ENCODE results near the gene OTOG. TPM values are rescaled to one million over a fixed set of nuclear protein-coding genes. Genes with fewer than 3 reads are reported as not detected.

The OTOG gene
- total RNA-seq, 1 experiment from 2014 or later = not detected

DNA sequence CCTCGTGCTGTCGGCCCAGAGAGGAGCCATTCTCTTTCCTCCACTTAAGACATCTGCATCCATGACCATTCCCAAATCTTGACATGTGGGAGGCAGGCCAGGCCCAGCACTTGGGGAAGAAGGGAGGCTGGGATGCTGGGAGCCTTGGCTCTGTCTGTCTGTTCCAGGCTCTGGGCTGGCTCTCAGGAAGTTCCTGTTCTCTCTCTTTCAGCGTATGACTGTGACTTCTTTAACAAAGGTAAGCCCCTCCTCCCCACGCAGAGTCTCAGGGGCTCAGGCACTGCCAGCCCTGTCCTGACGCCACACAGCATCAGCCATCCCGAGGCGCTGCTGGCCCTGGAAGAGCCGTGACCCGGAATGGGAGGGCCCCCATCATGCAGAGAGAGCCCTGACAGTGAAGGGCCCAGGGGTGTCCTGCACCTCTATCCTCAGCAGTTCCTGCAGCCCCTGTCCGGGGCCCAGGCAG lies 52.4 kb downstream of the OTOG start:
- DNase-seq = no peak
- Histone ChIP-seq H3K4me2 (ENCODE audit: low read length) (no peak overlapping the region), H3K27ac (ENCODE audit: low read length) (no peak overlapping the region), H3K9me3 (ENCODE audit: low read length) (no peaks in the 10 kb centered on the region), H3K4me1 (ENCODE audit: insufficient read depth, low read length) (no peaks in the 10 kb centered on the region), H3K79me2 (ENCODE audit: low read length) (no peaks in the 10 kb centered on the region), H4K20me1 (ENCODE audit: low read length) (no peaks in the 10 kb centered on the region), H3K27me3 (ENCODE audit: low read length) (peaks cover 8% of the 10 kb centered on the region; the same call in 1 of the 2 replicates), H3K4me3 (ENCODE audit: low read length) (no peak overlapping the region), H3F3A (ENCODE audit: low read length, unreplicated experiment) (no peaks in the 10 kb centered on the region), H3K9ac (ENCODE audit: low read length) (no peak overlapping the region), H2AFZ (ENCODE audit: low read length) (no peak overlapping the region), H3K9me2 (replicated peaks; ENCODE audit: low read length) (no peaks in the 10 kb centered on the region), H3K36me3 (ENCODE audit: low read depth, low read length) (no peaks in the 10 kb centered on the region)
- no TSS peak for BruUV-seq (replicated peaks)
- ChIA-PET POLR2A (ENCODE audit: unreplicated experiment) (no interaction called here), CTCF (interaction anchor here (0.6 to 1.5 kb wide), 5 partner anchors 59 to 394 kb away, joined by 3 to 23 read pairs (median 3); no protein-coding TSS in a partner anchor)
- TF ChIP-seq EZH2 (IDR thresholded peaks at IDR 0.05; ENCODE audit: low read length, unreplicated experiment) (no peak), EZH2phosphoT487 (IDR thresholded peaks at IDR 0.05; ENCODE audit: borderline replicate concordance, low read length) (no peak)
- TF ChIP-seq, protein P1, sequence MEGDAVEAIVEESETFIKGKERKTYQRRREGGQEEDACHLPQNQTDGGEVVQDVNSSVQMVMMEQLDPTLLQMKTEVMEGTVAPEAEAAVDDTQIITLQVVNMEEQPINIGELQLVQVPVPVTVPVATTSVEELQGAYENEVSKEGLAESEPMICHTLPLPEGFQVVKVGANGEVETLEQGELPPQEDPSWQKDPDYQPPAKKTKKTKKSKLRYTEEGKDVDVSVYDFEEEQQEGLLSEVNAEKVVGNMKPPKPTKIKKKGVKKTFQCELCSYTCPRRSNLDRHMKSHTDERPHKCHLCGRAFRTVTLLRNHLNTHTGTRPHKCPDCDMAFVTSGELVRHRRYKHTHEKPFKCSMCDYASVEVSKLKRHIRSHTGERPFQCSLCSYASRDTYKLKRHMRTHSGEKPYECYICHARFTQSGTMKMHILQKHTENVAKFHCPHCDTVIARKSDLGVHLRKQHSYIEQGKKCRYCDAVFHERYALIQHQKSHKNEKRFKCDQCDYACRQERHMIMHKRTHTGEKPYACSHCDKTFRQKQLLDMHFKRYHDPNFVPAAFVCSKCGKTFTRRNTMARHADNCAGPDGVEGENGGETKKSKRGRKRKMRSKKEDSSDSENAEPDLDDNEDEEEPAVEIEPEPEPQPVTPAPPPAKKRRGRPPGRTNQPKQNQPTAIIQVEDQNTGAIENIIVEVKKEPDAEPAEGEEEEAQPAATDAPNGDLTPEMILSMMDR (conservative IDR thresholded peaks at IDR 0.05; ENCODE audit: low read depth, low read length) = no peak
- intact Hi-C loops (cut with micrococcal nuclease) = loop anchor here (1.0 to 5.0 kb wide), 3 partner anchors 123 to 378 kb away; no protein-coding TSS in a partner anchor
- ATAC-seq = no peak

DNA sequence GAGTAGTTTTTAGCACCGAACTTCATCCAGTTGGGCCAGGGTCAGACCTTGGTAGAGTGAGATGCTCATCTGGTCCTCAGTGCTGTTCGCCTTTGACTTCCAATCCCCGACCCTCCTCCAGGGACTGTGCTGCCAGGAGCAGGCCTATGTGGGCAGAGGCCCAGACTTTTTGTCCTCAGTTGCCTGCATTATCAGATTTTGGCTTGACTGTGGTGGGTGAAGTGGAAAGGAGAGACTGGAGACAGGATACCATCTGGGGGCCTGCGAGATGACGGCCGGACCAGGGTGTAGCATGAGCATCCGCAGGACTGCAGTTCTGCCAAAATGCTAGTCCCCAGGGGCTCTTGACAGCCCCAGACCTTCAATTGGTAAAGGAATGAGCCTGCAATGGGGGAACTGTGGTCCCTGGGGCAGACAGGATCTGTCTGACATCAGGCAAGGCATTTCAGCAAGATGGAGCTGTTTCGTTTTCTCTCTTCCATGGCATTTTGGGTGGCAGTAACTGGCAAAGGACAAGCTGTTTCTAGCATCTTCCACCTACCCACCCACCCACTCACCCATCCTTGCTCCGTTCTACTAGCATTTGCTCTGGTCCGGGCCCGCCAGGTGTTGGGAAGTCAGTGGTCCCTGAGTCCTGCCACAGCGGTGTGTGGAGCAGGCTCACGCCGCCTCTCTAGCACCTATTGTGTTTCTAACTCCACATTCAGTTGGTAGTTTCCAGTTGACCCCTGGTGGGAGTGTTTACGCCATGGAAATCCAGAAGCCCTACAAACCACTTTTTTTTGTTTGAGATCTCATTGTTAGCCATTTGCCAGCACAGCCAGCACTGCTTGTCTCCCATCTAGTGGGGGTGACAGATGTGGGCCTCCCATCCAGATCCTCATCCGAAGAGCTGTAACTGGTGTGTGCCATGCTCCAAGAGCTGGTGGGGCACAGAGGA lies 53.5 kb downstream of the OTOG start:
- Histone ChIP-seq H3K4me3 (ENCODE audit: low read length) (no peak overlapping the region), H3K79me2 (ENCODE audit: low read length) (no peaks in the 10 kb centered on the region), H3K9me2 (replicated peaks; ENCODE audit: low read length) (no peaks in the 10 kb centered on the region), H3K9me3 (ENCODE audit: low read length) (no peaks in the 10 kb centered on the region), H3K36me3 (ENCODE audit: low read depth, low read length) (no peaks in the 10 kb centered on the region), H2AFZ (ENCODE audit: low read length) (no peak overlapping the region), H3K27ac (ENCODE audit: low read length) (no peak overlapping the region), H3K9ac (ENCODE audit: low read length) (no peak overlapping the region), H3K27me3 (ENCODE audit: low read length) (no peaks in the 10 kb centered on the region; the same call in 1 of the 2 replicates), H4K20me1 (ENCODE audit: low read length) (no peaks in the 10 kb centered on the region), H3F3A (ENCODE audit: low read length, unreplicated experiment) (no peaks in the 10 kb centered on the region), H3K4me1 (ENCODE audit: insufficient read depth, low read length) (no peaks in the 10 kb centered on the region), H3K4me2 (ENCODE audit: low read length) (no peak overlapping the region)
- DNase-seq (no peak), ATAC-seq (no peak)
- no TSS peak for BruUV-seq (replicated peaks)
- ChIA-PET CTCF (no interaction called here), POLR2A (ENCODE audit: unreplicated experiment) (no interaction called here)
- intact Hi-C loops (cut with micrococcal nuclease) = no loop called here
- TF ChIP-seq EZH2phosphoT487 (IDR thresholded peaks at IDR 0.05; ENCODE audit: borderline replicate concordance, low read length) = no peak
- TF ChIP-seq, protein P1 (conservative IDR thresholded peaks at IDR 0.05; ENCODE audit: low read depth, low read length) = no peak
- no peak for TF ChIP-seq EZH2 (IDR thresholded peaks at IDR 0.05; ENCODE audit: low read length, unreplicated experiment)

DNA sequence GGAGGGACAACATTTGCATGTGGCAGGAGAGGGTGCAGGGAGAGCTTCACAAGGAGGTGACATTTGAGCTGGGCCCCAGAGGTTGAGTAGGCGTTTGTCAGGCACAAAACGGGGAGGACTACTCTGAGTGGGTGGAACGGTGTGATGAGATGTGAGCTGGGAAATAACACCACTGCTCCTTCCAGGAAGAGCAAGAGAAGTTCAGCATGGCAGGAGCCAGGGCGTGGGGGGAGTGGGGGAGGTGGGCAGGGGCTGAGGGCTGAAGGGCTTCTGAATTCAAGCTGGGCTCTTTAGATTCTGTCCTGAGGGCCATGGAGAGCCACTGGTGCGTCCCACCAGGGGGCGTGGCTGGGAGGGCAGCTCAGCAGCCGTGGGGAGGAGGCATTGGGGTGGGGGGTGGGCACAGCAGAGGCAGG lies 54.2 kb downstream of the OTOG start:
- no peaks in the 10 kb centered on the region for H3K4me1 ChIP-seq (ENCODE audit: insufficient read depth, low read length)
- H3K4me3 ChIP-seq (ENCODE audit: low read length) = no peak overlapping the region
- H3K79me2 ChIP-seq (ENCODE audit: low read length) = no peaks in the 10 kb centered on the region
- ATAC-seq (no peak), DNase-seq (no peak)
- intact Hi-C loops (cut with micrococcal nuclease) = no loop called here
- H3K4me2 ChIP-seq (ENCODE audit: low read length) = no peak overlapping the region
- H3K9me2 ChIP-seq (replicated peaks; ENCODE audit: low read length) = no peaks in the 10 kb centered on the region
- H4K20me1 ChIP-seq (ENCODE audit: low read length) = no peaks in the 10 kb centered on the region
- H3K36me3 ChIP-seq (ENCODE audit: low read depth, low read length) = no peaks in the 10 kb centered on the region
- POLR2A ChIA-PET (ENCODE audit: unreplicated experiment) = no interaction called here
- BruUV-seq (replicated peaks) = no TSS peak
- H3K27me3 ChIP-seq (ENCODE audit: low read length) = no peaks in the 10 kb centered on the region; the same call in 1 of the 2 replicates
- no peak overlapping the region for H3K27ac ChIP-seq (ENCODE audit: low read length)
- CTCF ChIA-PET = no interaction called here
- no peaks in the 10 kb centered on the region for H3K9me3 ChIP-seq (ENCODE audit: low read length)
- no peak overlapping the region for H2AFZ ChIP-seq (ENCODE audit: low read length)
- H3F3A ChIP-seq (ENCODE audit: low read length, unreplicated experiment) = no peaks in the 10 kb centered on the region
- TF ChIP-seq EZH2 (IDR thresholded peaks at IDR 0.05; ENCODE audit: low read length, unreplicated experiment) (no peak), EZH2phosphoT487 (IDR thresholded peaks at IDR 0.05; ENCODE audit: borderline replicate concordance, low read length) (no peak)
- TF ChIP-seq, protein P1 (conservative IDR thresholded peaks at IDR 0.05; ENCODE audit: low read depth, low read length) = no peak
- H3K9ac ChIP-seq (ENCODE audit: low read length) = no peak overlapping the region
